ENCODE data around the gene CD44.

Gene CD44

GRCh38 chr11:35111161-35112055, 27.6 kb upstream of the CD44 start:
- in situ Hi-C loops (cut with HindIII; ENCODE audit: low sequenced_read_pairs): no loop called here

- in situ Hi-C loops (cut with HindIII; ENCODE audit: low sequenced_read_pairs): no loop called here
Observed at GRCh38 chr11:35112056-35112845, 26.7 kb upstream of the CD44 start.

- in situ Hi-C loops (cut with HindIII; ENCODE audit: low sequenced_read_pairs): no loop called here
Observed at GRCh38 chr11:35112846-35113105, 26.2 kb upstream of the CD44 start.

GRCh38 chr11:35114906-35115687, 23.9 kb upstream of the CD44 start:
- in situ Hi-C loops (cut with HindIII; ENCODE audit: low sequenced_read_pairs): no loop called here

- in situ Hi-C loops (cut with HindIII; ENCODE audit: low sequenced_read_pairs): no loop called here
Observed at GRCh38 chr11:35115688-35116030, 23.3 kb upstream of the CD44 start.

GRCh38 chr11:35116245-35116644, 22.7 kb upstream of the CD44 start:
- in situ Hi-C loops (cut with HindIII; ENCODE audit: low sequenced_read_pairs): no loop called here

GRCh38 chr11:35116762-35117640, 22.0 kb upstream of the CD44 start:
- in situ Hi-C loops (cut with HindIII; ENCODE audit: low sequenced_read_pairs): no loop called here

GRCh38 chr11:35118906-35119305, 20.1 kb upstream of the CD44 start:
- in situ Hi-C loops (cut with HindIII; ENCODE audit: low sequenced_read_pairs): no loop called here

GRCh38 chr11:35121326-35121865, 17.6 kb upstream of the CD44 start:
- in situ Hi-C loops (cut with HindIII; ENCODE audit: low sequenced_read_pairs): no loop called here

- in situ Hi-C loops (cut with HindIII; ENCODE audit: low sequenced_read_pairs): no loop called here
Observed at GRCh38 chr11:35122308-35122707, 16.7 kb upstream of the CD44 start.

- in situ Hi-C loops (cut with HindIII; ENCODE audit: low sequenced_read_pairs): no loop called here
Observed at GRCh38 chr11:35126000-35126878, 12.7 kb upstream of the CD44 start.

GRCh38 chr11:35126879-35127581, 11.9 kb upstream of the CD44 start:
- in situ Hi-C loops (cut with HindIII; ENCODE audit: low sequenced_read_pairs): no loop called here

- in situ Hi-C loops (cut with HindIII; ENCODE audit: low sequenced_read_pairs): no loop called here
Observed at GRCh38 chr11:35127619-35128018, 11.4 kb upstream of the CD44 start.

GRCh38 chr11:35131094-35131493, 7.9 kb upstream of the CD44 start:
- in situ Hi-C loops (cut with HindIII; ENCODE audit: low sequenced_read_pairs): no loop called here

GRCh38 chr11:35131886-35132285, 7.1 kb upstream of the CD44 start:
- in situ Hi-C loops (cut with HindIII; ENCODE audit: low sequenced_read_pairs): no loop called here

GRCh38 chr11:35133656-35134055, 5.3 kb upstream of the CD44 start:
- in situ Hi-C loops (cut with HindIII; ENCODE audit: low sequenced_read_pairs): no loop called here

- in situ Hi-C loops (cut with HindIII; ENCODE audit: low sequenced_read_pairs): no loop called here
Observed at GRCh38 chr11:35134403-35135148, 4.4 kb upstream of the CD44 start.

- in situ Hi-C loops (cut with HindIII; ENCODE audit: low sequenced_read_pairs): no loop called here
Observed at GRCh38 chr11:35135222-35135621, 3.7 kb upstream of the CD44 start.

All from endothelial cell of hepatic sinusoid (primary cell).